Activated naive CD4-positive, alpha-beta T cell treated with anti-CD3 and anti-CD28 coated beads, Interleukin-2, amount 10 ng/mL, durations not matched to agents 7 days and 5 days (primary cell): ENCODE measurements around the gene POLR1G.
A peak's percentile ranks its signal among the peaks of the same experiment; 100 is the strongest.

ENCODE experiments used
- CTCF ChIA-PET: fragments of 350-600 bp; sonication (Branson Sonifier 250); formaldehyde crosslinking; loops from one replicate; lab custom pipeline; 2021; ENCODE audit warnings: antibody characterized with exemption; lab: Charles Lee
- DNase-seq: peaks from one replicate; pipeline ENCODE4 v3.0.0-alpha.2; 2020
- H3K27ac Mint-ChIP-seq: one replicate; pipeline ENCODE4 v1.8.0; 2021; ENCODE audit warnings: mild to moderate bottlenecking, moderate library complexity, mixed read lengths
- H3K27me3 Mint-ChIP-seq: one replicate; pipeline ENCODE4 v1.8.0; 2021; ENCODE audit warnings: mild to moderate bottlenecking, mixed read lengths
- H3K36me3 Mint-ChIP-seq: one replicate; pipeline ENCODE4 v1.8.0; 2021; ENCODE audit warnings: mixed read lengths
- H3K4me1 Mint-ChIP-seq: one replicate; pipeline ENCODE4 v1.8.0; 2021; ENCODE audit warnings: mixed read lengths
- H3K4me3 Mint-ChIP-seq: one replicate; pipeline ENCODE4 v1.8.0; 2021; ENCODE audit warnings: mild to moderate bottlenecking, moderate library complexity, mixed read lengths
- H3K9me3 Mint-ChIP-seq: one replicate; pipeline ENCODE4 v1.8.0; 2021; ENCODE audit warnings: mixed read lengths

POLR1G gene

DNA sequence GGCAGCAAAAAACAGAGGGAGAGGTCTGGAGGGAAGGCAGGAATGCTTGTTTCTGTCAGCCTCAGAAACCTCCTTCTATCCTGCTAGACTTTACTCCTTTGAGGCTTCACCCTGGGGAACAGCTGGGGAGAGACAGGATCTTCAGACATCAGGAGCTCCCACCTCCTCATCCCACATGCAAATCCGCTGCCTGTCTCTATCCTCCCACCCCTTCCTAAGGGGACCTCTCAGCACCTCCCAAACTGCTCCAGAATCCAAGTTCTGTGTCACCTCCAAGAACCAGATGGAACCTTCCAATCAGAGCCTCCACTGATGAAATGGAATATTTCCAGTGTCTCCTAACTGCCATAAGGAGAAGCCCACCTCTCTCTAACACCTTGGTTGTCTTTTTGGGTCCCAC, 26.3 kb upstream of the POLR1G start:
- CTCF ChIA-PET = interaction anchor here (1.6 kb wide), 1 partner anchor 21 kb away, joined by 3 read pairs; no protein-coding TSS in a partner anchor
- no peaks in the 10 kb centered on the region for H3K36me3 Mint-ChIP-seq

GRCh38 chr19:45382426-45382825, 24.0 kb upstream of the POLR1G start:
- H3K36me3 Mint-ChIP-seq = no peaks in the 10 kb centered on the region

More for the DNA sequence above, 26.3 kb upstream of the POLR1G start:
- no peaks in the 10 kb centered on the region for H3K4me1 Mint-ChIP-seq
- H3K27ac Mint-ChIP-seq = no peak overlapping the region
- H3K27me3 Mint-ChIP-seq = peaks cover 34% of the 10 kb centered on the region
- no peak for DNase-seq
- no peak overlapping the region for H3K4me3 Mint-ChIP-seq
- H3K9me3 Mint-ChIP-seq = no peaks in the 10 kb centered on the region

DNA sequence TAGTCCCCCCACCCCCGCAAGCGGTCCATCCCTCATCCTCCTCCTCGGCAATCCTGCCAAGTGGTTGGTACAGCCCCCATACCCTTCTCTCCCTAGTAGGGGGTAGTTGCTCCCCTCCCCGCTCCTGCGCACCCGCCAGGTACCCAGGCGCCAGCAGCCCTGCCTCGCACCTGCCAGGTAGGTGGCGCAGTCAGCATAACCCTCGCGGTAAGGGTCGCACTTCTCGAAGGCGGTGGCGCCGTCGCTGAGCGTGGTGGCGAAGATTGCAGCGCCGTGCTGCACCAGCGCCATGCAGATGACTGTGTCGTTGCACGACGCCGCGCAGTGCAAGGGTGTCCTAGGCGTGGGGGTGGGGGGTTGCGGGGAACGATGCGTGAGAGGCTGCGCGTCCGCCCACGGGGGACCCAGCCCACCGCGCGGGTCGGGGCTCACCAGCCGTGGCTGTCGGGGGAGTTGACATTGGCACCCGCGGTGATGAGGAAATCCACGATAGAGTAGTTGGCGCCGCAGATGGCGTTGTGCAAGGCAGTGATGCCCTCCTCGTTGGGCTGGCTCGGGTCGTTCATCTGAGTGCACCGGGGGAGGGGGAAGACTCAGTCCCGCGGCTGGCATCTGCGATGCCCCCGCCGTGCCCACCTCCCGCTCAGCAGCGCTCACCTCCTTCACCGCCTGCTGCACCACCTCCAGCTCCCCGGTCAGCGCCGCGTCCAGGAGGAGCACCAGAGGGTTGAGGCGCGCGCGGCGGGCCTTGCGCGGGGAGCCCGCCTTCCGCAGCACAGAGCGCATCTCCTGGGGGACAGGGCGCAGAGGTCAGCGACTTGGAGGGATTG, 20.8 kb upstream of the POLR1G start:
- no peak overlapping the region for H3K27ac Mint-ChIP-seq
- CTCF ChIA-PET = no interaction called here
- H3K4me3 Mint-ChIP-seq = no peak overlapping the region
- peaks cover 58% of the 10 kb centered on the region for H3K27me3 Mint-ChIP-seq
- H3K9me3 Mint-ChIP-seq = no peaks in the 10 kb centered on the region
- DNase-seq = no peak
- no peaks in the 10 kb centered on the region for H3K36me3 Mint-ChIP-seq
- H3K4me1 Mint-ChIP-seq = no peaks in the 10 kb centered on the region

More at GRCh38 chr19:45382426-45382825, 24.0 kb upstream of the POLR1G start:
- peaks cover 55% of the 10 kb centered on the region for H3K27me3 Mint-ChIP-seq
- H3K4me3 Mint-ChIP-seq = no peak overlapping the region
- DNase-seq = no peak
- CTCF ChIA-PET = no interaction called here
- no peak overlapping the region for H3K27ac Mint-ChIP-seq
- H3K9me3 Mint-ChIP-seq = no peaks in the 10 kb centered on the region
- no peaks in the 10 kb centered on the region for H3K4me1 Mint-ChIP-seq

- H3K36me3 Mint-ChIP-seq = no peaks in the 10 kb centered on the region
- no peaks in the 10 kb centered on the region for H3K9me3 Mint-ChIP-seq
- H3K27me3 Mint-ChIP-seq = peaks cover 45% of the 10 kb centered on the region
- no peak overlapping the region for H3K27ac Mint-ChIP-seq
- no peak overlapping the region for H3K4me3 Mint-ChIP-seq
- CTCF ChIA-PET = no interaction called here
- H3K4me1 Mint-ChIP-seq = peaks cover 4% of the 10 kb centered on the region
- no peak for DNase-seq
Observed at GRCh38 chr19:45391346-45391745, 15.1 kb upstream of the POLR1G start.

- H3K9me3 Mint-ChIP-seq = no peaks in the 10 kb centered on the region
- no peak overlapping the region for H3K27ac Mint-ChIP-seq
- peaks cover 3% of the 10 kb centered on the region for H3K36me3 Mint-ChIP-seq
- peaks cover 4% of the 10 kb centered on the region for H3K4me1 Mint-ChIP-seq
- CTCF ChIA-PET = no interaction called here
- H3K4me3 Mint-ChIP-seq = no peak overlapping the region
- DNase-seq = no peak
- peaks cover 45% of the 10 kb centered on the region for H3K27me3 Mint-ChIP-seq
Observed at GRCh38 chr19:45391871-45392665, 14.4 kb upstream of the POLR1G start.

GRCh38 chr19:45395821-45396617, 10.4 kb upstream of the POLR1G start:
- DNase-seq = no peak
- peaks cover 8% of the 10 kb centered on the region for H3K36me3 Mint-ChIP-seq
- H3K4me1 Mint-ChIP-seq = peaks cover 15% of the 10 kb centered on the region
- no peaks in the 10 kb centered on the region for H3K9me3 Mint-ChIP-seq
- H3K27me3 Mint-ChIP-seq = peaks cover 59% of the 10 kb centered on the region
- no peak overlapping the region for H3K4me3 Mint-ChIP-seq
- CTCF ChIA-PET = no interaction called here
- no peak overlapping the region for H3K27ac Mint-ChIP-seq

- Mint-ChIP-seq H3K9me3 (no peaks in the 10 kb centered on the region), H3K4me1 (peaks cover 38% of the 10 kb centered on the region), H3K27me3 (peaks cover 87% of the 10 kb centered on the region), H3K4me3 (no peak overlapping the region), H3K27ac (no peak overlapping the region), H3K36me3 (peaks cover 13% of the 10 kb centered on the region)
- CTCF ChIA-PET = interaction anchor here (0.9 to 1.4 kb wide), 3 partner anchors 21 to 79 kb away, joined by 3 to 5 read pairs (median 3); no protein-coding TSS in a partner anchor
- DNase-seq = no peak
Observed at GRCh38 chr19:45400192-45400591, 6.3 kb upstream of the POLR1G start.

- no peak for DNase-seq
- no peaks in the 10 kb centered on the region for H3K9me3 Mint-ChIP-seq
- H3K4me3 Mint-ChIP-seq = no peak overlapping the region
- H3K4me1 Mint-ChIP-seq = peaks cover 46% of the 10 kb centered on the region
- CTCF ChIA-PET = interaction anchor here (0.7 to 3.7 kb wide), 4 partner anchors 14 to 519 kb away, joined by 3 to 30 read pairs (median 3); no protein-coding TSS in a partner anchor
- no peak overlapping the region for H3K27ac Mint-ChIP-seq
- H3K27me3 Mint-ChIP-seq = peaks cover 77% of the 10 kb centered on the region
- peaks cover 14% of the 10 kb centered on the region for H3K36me3 Mint-ChIP-seq
Observed at GRCh38 chr19:45401815-45402214, 4.6 kb upstream of the POLR1G start.

GRCh38 chr19:45402298-45403061, 4.0 kb upstream of the POLR1G start:
- CTCF ChIA-PET = interaction anchor here (0.7 to 3.7 kb wide), 4 partner anchors 15 to 518 kb away, joined by 3 to 30 read pairs (median 3); no protein-coding TSS in a partner anchor
- peak; percentile 50 for DNase-seq

DNA sequence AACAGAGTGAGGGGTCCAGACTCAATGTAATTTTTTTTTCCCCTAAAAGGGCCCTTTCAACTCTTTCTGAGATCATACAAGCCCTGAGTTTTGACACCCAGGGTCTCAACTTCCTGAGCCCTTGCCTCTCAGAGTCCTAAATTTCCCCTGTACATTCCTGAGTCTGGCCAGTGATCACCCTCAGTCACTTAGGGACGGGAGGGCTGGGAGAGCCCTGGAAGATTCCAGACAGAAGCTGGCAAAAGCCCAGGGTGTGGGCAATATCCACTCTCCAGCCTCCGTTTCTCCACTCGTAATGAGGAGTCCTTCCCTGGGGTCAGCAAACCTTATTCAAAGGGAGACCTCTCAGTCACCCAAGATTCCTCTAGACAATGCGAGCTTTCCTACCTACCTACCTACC, 3.2 kb upstream of the POLR1G start:
- H3K9me3 Mint-ChIP-seq = no peaks in the 10 kb centered on the region
- H3K4me3 Mint-ChIP-seq = peak overlapping the region; percentile 12
- H3K27ac Mint-ChIP-seq = no peak overlapping the region
- peaks cover 62% of the 10 kb centered on the region for H3K27me3 Mint-ChIP-seq
- peaks cover 56% of the 10 kb centered on the region for H3K4me1 Mint-ChIP-seq
- CTCF ChIA-PET = interaction anchor here (0.7 to 3.7 kb wide), 5 partner anchors 13 to 82 kb away, joined by 3 to 30 read pairs (median 6); no protein-coding TSS in a partner anchor
- peaks cover 12% of the 10 kb centered on the region for H3K36me3 Mint-ChIP-seq
- no peak for DNase-seq

More at GRCh38 chr19:45402298-45403061, 4.0 kb upstream of the POLR1G start:
- Mint-ChIP-seq H3K4me1 (peaks cover 52% of the 10 kb centered on the region), H3K9me3 (no peaks in the 10 kb centered on the region), H3K27me3 (peaks cover 70% of the 10 kb centered on the region), H3K36me3 (peaks cover 9% of the 10 kb centered on the region), H3K4me3 (no peak overlapping the region), H3K27ac (no peak overlapping the region)

GRCh38 chr19:45403781-45404556, 2.5 kb upstream of the POLR1G start:
- H3K4me1 Mint-ChIP-seq = peaks cover 51% of the 10 kb centered on the region
- H3K4me3 Mint-ChIP-seq = peak overlapping the region; percentile 96
- peak overlapping the region; percentile 71 for H3K27ac Mint-ChIP-seq
- DNase-seq = peak; percentile 88
- H3K36me3 Mint-ChIP-seq = peaks cover 14% of the 10 kb centered on the region
- no peaks in the 10 kb centered on the region for H3K9me3 Mint-ChIP-seq
- CTCF ChIA-PET = interaction anchor here (0.7 to 3.7 kb wide), 10 partner anchors 10 to 81 kb away, joined by 3 to 30 read pairs (median 4); no protein-coding TSS in a partner anchor
- H3K27me3 Mint-ChIP-seq = peaks cover 55% of the 10 kb centered on the region
